Activated CD8-positive, alpha-beta memory T cell treated with anti-CD3 and anti-CD28 coated beads for 4 hours (primary cell): ENCODE measurements around the gene NSG1.

Experiments
- DNase-seq, 2 donors: peaks; one replicate each; pipeline ENCODE4 v3.0.0-alpha.2; 2020; ENCODE audit warnings: low read depth in 2 of 2

Gene NSG1

GRCh38 chr4:4386736-4387392 is at the start of gene NSG1:
TSS of gene NSG1 (plus strand) at chr4:4387102. CDS start at chr4:4387630, 528 bp downstream.
- DNase-seq: no peak

- no peak for DNase-seq
These were observed 48.5 kb upstream of the NSG1 start for GRCh38 chr4:4338210-4339001.

GRCh38 chr4:4339504-4340085 is 47.3 kb upstream of the NSG1 start:
- no peak for DNase-seq

GRCh38 chr4:4341861-4342650 is 44.8 kb upstream of the NSG1 start:
- no peak for DNase-seq

GRCh38 chr4:4343038-4343437 is 43.9 kb upstream of the NSG1 start:
- no peak for DNase-seq

GRCh38 chr4:4344915-4345527 is 41.9 kb upstream of the NSG1 start:
- DNase-seq: no peak

- no peak for DNase-seq
These were observed 39.3 kb upstream of the NSG1 start for GRCh38 chr4:4347585-4347984.

GRCh38 chr4:4348585-4348984 is 38.3 kb upstream of the NSG1 start:
- DNase-seq: peak in 1 of 2 donors; percentile 7

- DNase-seq: no peak
These were observed 37.0 kb upstream of the NSG1 start for GRCh38 chr4:4349867-4350266.

GRCh38 chr4:4350909-4351308 is 36.0 kb upstream of the NSG1 start:
- DNase-seq: no peak

- DNase-seq: no peak
These were observed 31.6 kb upstream of the NSG1 start for GRCh38 chr4:4355302-4355701.

GRCh38 chr4:4356106-4357041 is 30.5 kb upstream of the NSG1 start:
- no peak for DNase-seq

- DNase-seq: no peak
These were observed 28.6 kb upstream of the NSG1 start for GRCh38 chr4:4358093-4358854.

- DNase-seq: no peak
These were observed 25.0 kb upstream of the NSG1 start for GRCh38 chr4:4361883-4362282.

- DNase-seq: no peak
These were observed 23.8 kb upstream of the NSG1 start for GRCh38 chr4:4362991-4363697.

GRCh38 chr4:4364061-4364460 is 22.8 kb upstream of the NSG1 start:
- DNase-seq: no peak

- DNase-seq: no peak
These were observed 22.3 kb upstream of the NSG1 start for GRCh38 chr4:4364486-4365208.

GRCh38 chr4:4368809-4369580 is 17.9 kb upstream of the NSG1 start:
- DNase-seq: no peak
